ENCODE measurements around the gene BAHCC1.

DNA sequence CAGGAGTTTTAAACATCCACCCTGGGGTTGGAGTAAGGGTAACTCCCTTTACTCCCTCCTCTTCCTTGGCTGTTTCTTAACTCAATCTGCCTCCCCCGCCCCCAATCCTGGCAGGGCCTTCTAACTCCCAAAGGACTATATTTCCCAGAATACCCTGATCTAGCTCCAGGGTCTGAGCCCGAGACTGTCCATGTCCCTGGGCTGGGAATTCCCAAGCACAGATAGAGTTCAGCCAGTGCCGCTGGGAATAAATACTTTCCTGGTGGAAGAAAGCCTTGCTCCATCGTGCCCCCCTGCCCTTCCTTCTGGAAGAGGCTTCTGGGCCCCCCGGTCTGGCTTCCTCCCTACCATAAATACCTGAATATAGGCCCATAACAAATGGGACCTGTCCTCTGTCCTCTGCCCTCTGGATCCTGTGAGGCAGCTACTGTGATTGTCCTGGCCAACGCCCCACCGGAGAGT, 10.2 kb downstream of the BAHCC1 start:
- TF ChIP-seq CTCF (IDR thresholded peaks at IDR 0.05; ENCODE audit: low read length) (no peak), EZH2 (optimal IDR thresholded peaks at IDR 0.05; ENCODE audit: low read depth, low read length) (no peak), EZH2phosphoT487 (IDR thresholded peaks at IDR 0.05; ENCODE audit: low read length) (no peak)
